Posterior vena cava (tissue), 2 donors: ENCODE results near the gene HPN. TPM values are rescaled to one million over a fixed set of nuclear protein-coding genes. Genes with fewer than 3 reads are reported as not detected.

Experiments
- DNase-seq: peaks from one replicate; pipeline ENCODE4 v3.0.0-alpha.2; 2020; ENCODE audit warnings: low spot score
- intact Hi-C, 2 donors: fragments of 100-400 bp; cut with DNase I; formaldehyde crosslinking; loops; one replicate each; pipeline versions ENCODE4 v1.14.1 to v1.14.2; 2022 to 2023
- total RNA-seq, 2 donors: library from RNA; stranded (reverse); fragmentation: NEBNext Ultra II Directional; extraction: Animal tissue kit (Norgen Biotek cat#: 25700); gene quantifications; one replicate each; pipeline ENCODE4 v1.2.1, GENCODE V29; 2021
- donor health status: DM: yes; HTN: yes; CAD: no.
- donor health status: DM: yes; HTN: yes; CAD: no.

The HPN gene
- total RNA-seq, 2 donors from 2014 or later, result 1.00 to 1.7 TPM

GRCh38 chr19:35108730-35109129, 67.2 kb downstream of the HPN start:
- intact Hi-C loops, result no loop called here
- no peak for DNase-seq

GRCh38 chr19:35109395-35110112, 68.0 kb downstream of the HPN start:
- no peak for DNase-seq
- intact Hi-C loops, result no loop called here

GRCh38 chr19:35110974-35111373, 69.5 kb downstream of the HPN start:
- intact Hi-C loops, result no loop called here
- no peak for DNase-seq

- intact Hi-C loops, result no loop called here
- no peak for DNase-seq
Measured at GRCh38 chr19:35112995-35113688, 71.6 kb downstream of the HPN start.

GRCh38 chr19:35114353-35115176, 73.0 kb downstream of the HPN start:
- peak; percentile 90 for DNase-seq
- intact Hi-C loops, result no loop called here

- intact Hi-C loops, result no loop called here
- DNase-seq, result no peak
Measured at GRCh38 chr19:35115177-35115951, 73.8 kb downstream of the HPN start, which contains the start of gene FXYD3. Gene FXYD3, plus strand, starts transcription at chr19:35115823. Its CDS starts 3,554 bp downstream, at chr19:35119377.

Other genes starting within 250 kb of the HPN start
- 1 to 10 TPM; 2.2 to 3.4 TPM for gene ZNF30, start 114.8 kb upstream of the HPN start, total RNA-seq
- gene ZNF792, start 77.5 kb upstream of the HPN start, total RNA-seq, result 1 to 10 TPM; 4.9 to 6.2 TPM
- gene GRAMD1A, start 41.4 kb upstream of the HPN start, total RNA-seq, result 10 to 100 TPM; 83.0 to 87.0 TPM
- 10 to 100 TPM; 30.8 to 42.4 TPM for gene SCN1B, start 11.3 kb upstream of the HPN start, total RNA-seq
- not detected for gene FXYD3, start 74.1 kb downstream of the HPN start, total RNA-seq
- gene LGI4, start 93.3 kb downstream of the HPN start, total RNA-seq, result 1 to 10 TPM; 9.1 to 10.0 TPM
- gene FXYD1, start 97.1 kb downstream of the HPN start, total RNA-seq, result 100 to 1,000 TPM; 157 to 183 TPM
- under 1 TPM in 1 of 2 donors, not detected in 1; 0.43 TPM for gene FXYD7, start 101.5 kb downstream of the HPN start, total RNA-seq
- gene FXYD5, start 113.0 kb downstream of the HPN start, total RNA-seq, result 10 to 100 TPM; 67.9 to 89.3 TPM
- not detected for gene FAM187B, start 187.0 kb downstream of the HPN start, total RNA-seq
- 1 to 10 TPM; 5.1 to 5.5 TPM for gene LSR, start 207.3 kb downstream of the HPN start, total RNA-seq
- 10 to 100 TPM; 78.9 to 88.0 TPM for gene USF2, start 227.2 kb downstream of the HPN start, total RNA-seq
- not detected for gene HAMP, start 240.8 kb downstream of the HPN start, total RNA-seq